ENCODE measurements around the gene ERC2. TPM values are rescaled to one million over a fixed set of nuclear protein-coding genes. Genes with fewer than 3 reads are reported as not detected.

ERC2 gene
- total RNA-seq, 1 donor from 2014 or later = 0.35 TPM

DNA sequence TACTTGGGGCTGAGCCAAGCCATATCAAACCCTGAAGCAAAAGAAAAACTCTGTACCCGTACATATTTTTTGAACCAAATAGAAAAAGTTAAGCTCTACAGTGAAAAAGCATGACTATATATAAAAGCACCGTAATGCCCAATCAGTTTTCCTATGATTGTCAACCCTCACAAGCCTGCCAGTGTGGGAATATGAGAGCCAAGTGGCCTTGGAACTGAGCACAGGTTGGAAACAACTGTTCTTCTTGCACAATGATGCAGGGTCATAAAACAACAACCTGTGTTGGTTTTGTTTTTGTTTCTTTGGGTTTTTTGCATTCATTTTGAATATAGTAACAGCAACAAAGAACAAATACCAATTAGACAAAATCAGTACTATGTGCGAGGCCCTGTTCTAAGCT lies 3.5 kb upstream of the ERC2 start:
- Mint-ChIP-seq H3K4me3 (ENCODE audit: unreplicated experiment) (no peak overlapping the region), H3K27me3 (ENCODE audit: unreplicated experiment) (peaks cover 33% of the 10 kb centered on the region), H3K4me1 (ENCODE audit: unreplicated experiment) (peaks cover 10% of the 10 kb centered on the region), H3K9me3 (ENCODE audit: unreplicated experiment) (no peaks in the 10 kb centered on the region), H3K36me3 (ENCODE audit: unreplicated experiment) (no peaks in the 10 kb centered on the region), H3K27ac (ENCODE audit: unreplicated experiment) (no peak overlapping the region)
- no peak for DNase-seq (ENCODE audit: extremely low spot score, unreplicated experiment)
- TF ChIP-seq, protein P1, sequence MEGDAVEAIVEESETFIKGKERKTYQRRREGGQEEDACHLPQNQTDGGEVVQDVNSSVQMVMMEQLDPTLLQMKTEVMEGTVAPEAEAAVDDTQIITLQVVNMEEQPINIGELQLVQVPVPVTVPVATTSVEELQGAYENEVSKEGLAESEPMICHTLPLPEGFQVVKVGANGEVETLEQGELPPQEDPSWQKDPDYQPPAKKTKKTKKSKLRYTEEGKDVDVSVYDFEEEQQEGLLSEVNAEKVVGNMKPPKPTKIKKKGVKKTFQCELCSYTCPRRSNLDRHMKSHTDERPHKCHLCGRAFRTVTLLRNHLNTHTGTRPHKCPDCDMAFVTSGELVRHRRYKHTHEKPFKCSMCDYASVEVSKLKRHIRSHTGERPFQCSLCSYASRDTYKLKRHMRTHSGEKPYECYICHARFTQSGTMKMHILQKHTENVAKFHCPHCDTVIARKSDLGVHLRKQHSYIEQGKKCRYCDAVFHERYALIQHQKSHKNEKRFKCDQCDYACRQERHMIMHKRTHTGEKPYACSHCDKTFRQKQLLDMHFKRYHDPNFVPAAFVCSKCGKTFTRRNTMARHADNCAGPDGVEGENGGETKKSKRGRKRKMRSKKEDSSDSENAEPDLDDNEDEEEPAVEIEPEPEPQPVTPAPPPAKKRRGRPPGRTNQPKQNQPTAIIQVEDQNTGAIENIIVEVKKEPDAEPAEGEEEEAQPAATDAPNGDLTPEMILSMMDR (IDR thresholded peaks at IDR 0.05) = no peak

DNA sequence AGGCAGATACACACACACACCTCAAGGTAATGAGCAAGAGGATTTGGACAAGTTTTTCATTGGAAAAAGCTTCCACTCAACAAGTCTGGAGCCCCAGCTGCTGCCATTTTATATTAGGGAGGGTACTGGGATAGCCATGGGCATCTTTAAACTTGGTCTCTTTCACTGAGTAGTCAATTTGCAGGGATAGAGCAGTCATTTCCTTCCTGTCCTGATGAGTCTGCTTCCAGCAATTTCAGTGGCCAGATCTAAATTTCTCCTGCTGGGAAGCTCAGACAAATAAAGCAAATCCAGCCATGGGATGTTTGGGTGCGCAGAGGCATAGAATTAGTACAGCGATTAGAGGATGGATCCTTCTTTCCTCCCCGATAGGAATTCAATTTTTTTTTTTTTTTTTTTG lies 874 bp upstream of the ERC2 start:
- DNase-seq (ENCODE audit: extremely low spot score, unreplicated experiment) = no peak
- TF ChIP-seq, protein P1 (IDR thresholded peaks at IDR 0.05) = no peak
- no peak overlapping the region for H3K27ac Mint-ChIP-seq (ENCODE audit: unreplicated experiment)
- H3K27me3 Mint-ChIP-seq (ENCODE audit: unreplicated experiment) = peaks cover 35% of the 10 kb centered on the region
- peaks cover 10% of the 10 kb centered on the region for H3K4me1 Mint-ChIP-seq (ENCODE audit: unreplicated experiment)
- no peaks in the 10 kb centered on the region for H3K9me3 Mint-ChIP-seq (ENCODE audit: unreplicated experiment)
- peak overlapping the region; percentile 48 for H3K4me3 Mint-ChIP-seq (ENCODE audit: unreplicated experiment)
- no peaks in the 10 kb centered on the region for H3K36me3 Mint-ChIP-seq (ENCODE audit: unreplicated experiment)

DNA sequence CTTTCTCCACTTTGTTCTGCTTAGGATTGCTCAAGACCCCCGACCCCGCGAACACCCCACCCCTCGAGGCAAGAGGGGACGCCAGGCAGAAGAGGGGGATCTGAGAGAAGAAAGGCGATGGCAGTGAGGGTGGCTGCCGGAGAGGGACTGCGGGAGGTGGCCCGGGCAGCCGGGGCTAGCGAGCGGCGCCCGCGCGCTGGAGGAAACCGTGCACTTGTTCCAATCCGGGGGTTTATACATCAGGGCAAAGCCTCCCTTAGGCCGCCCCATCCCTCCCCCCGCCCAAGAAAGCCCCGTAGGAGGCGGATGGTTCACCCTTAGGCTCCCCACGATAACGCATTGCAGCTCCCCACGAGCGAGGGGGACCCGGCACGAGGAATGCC lies 475 bp downstream of the ERC2 start:
- no peaks in the 10 kb centered on the region for H3K36me3 Mint-ChIP-seq (ENCODE audit: unreplicated experiment)
- H3K27ac Mint-ChIP-seq (ENCODE audit: unreplicated experiment) = no peak overlapping the region
- peak overlapping the region; percentile 68 for H3K4me3 Mint-ChIP-seq (ENCODE audit: unreplicated experiment)
- H3K9me3 Mint-ChIP-seq (ENCODE audit: unreplicated experiment) = no peaks in the 10 kb centered on the region
- H3K4me1 Mint-ChIP-seq (ENCODE audit: unreplicated experiment) = peaks cover 10% of the 10 kb centered on the region
- H3K27me3 Mint-ChIP-seq (ENCODE audit: unreplicated experiment) = peaks cover 31% of the 10 kb centered on the region
- TF ChIP-seq, protein P1 (IDR thresholded peaks at IDR 0.05) = no peak
- DNase-seq (ENCODE audit: extremely low spot score, unreplicated experiment) = no peak

DNA sequence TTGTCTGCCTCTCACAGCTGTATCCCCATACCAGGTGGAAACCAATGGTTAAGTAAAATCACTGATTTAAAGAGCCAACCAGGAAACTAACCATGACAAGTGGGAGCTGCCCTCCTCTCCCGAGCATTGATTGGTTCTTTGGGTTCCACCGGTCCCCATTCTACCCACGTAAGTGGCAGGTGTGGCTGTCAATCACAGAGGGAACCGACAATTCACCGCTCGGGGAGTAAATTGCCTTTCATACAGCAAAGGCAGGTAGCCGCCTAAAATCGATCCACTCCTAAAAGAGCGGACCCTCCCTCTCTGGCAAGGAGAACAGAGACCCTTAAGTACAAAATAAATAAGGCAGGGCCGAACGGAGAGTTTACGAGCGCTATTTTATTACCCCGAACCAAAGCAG lies 1.2 kb downstream of the ERC2 start:
- TF ChIP-seq, protein P1 (IDR thresholded peaks at IDR 0.05) = no peak
- H3K27ac Mint-ChIP-seq (ENCODE audit: unreplicated experiment) = no peak overlapping the region
- DNase-seq (ENCODE audit: extremely low spot score, unreplicated experiment) = no peak
- no peaks in the 10 kb centered on the region for H3K9me3 Mint-ChIP-seq (ENCODE audit: unreplicated experiment)
- peaks cover 31% of the 10 kb centered on the region for H3K27me3 Mint-ChIP-seq (ENCODE audit: unreplicated experiment)
- no peaks in the 10 kb centered on the region for H3K36me3 Mint-ChIP-seq (ENCODE audit: unreplicated experiment)
- peaks cover 10% of the 10 kb centered on the region for H3K4me1 Mint-ChIP-seq (ENCODE audit: unreplicated experiment)
- H3K4me3 Mint-ChIP-seq (ENCODE audit: unreplicated experiment) = peak overlapping the region; percentile 68

DNA sequence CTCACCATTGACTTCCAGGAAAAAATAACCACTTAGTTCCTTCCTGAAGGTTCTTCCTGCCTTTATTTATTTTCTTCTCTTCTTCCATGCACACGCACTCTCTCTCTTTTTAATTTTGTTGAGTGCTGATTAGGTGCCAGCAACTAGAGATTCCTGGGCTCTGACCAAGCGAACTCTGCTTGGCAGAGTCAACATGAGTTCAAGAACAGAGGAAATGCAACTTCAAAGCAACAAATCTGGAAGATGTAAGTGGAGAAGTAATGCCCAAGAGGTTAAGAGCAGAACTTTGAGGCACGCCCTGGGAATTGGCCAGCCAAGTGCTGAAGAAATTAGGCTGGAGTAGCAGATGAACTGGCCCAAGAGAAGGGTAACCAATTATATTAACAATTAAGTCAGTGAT lies 8.5 kb downstream of the ERC2 start:
- Mint-ChIP-seq H3K4me1 (ENCODE audit: unreplicated experiment) (no peaks in the 10 kb centered on the region), H3K9me3 (ENCODE audit: unreplicated experiment) (no peaks in the 10 kb centered on the region), H3K27me3 (ENCODE audit: unreplicated experiment) (peaks cover 10% of the 10 kb centered on the region), H3K4me3 (ENCODE audit: unreplicated experiment) (no peak overlapping the region), H3K27ac (ENCODE audit: unreplicated experiment) (no peak overlapping the region), H3K36me3 (ENCODE audit: unreplicated experiment) (no peaks in the 10 kb centered on the region)
- TF ChIP-seq, protein P1 (IDR thresholded peaks at IDR 0.05) = no peak
- DNase-seq (ENCODE audit: extremely low spot score, unreplicated experiment) = no peak
